HL-60 (cell line): Measurements from ENCODE around the gene MDM4.

ENCODE experiments used
- GABPA ChIP-seq: IDR thresholded peaks from 2 replicates; pipeline ENCODE4 v1.6.1; 2012; ENCODE audit warnings: low read depth
- TF ChIP-seq, protein P1 (sequence below): IDR thresholded peaks from one replicate; pipeline ENCODE4 v1.5.1; 2011; ENCODE audit warnings: low read length, control low read depth, inconsistent platforms; ENCODE audit not compliant: insufficient read depth
- TF ChIP-seq, protein P2 (sequence below): IDR thresholded peaks from 2 replicates; pipeline ENCODE4 v1.6.1; 2012; ENCODE audit warnings: low read depth; ENCODE audit not compliant: insufficient replicate concordance

DNA sequence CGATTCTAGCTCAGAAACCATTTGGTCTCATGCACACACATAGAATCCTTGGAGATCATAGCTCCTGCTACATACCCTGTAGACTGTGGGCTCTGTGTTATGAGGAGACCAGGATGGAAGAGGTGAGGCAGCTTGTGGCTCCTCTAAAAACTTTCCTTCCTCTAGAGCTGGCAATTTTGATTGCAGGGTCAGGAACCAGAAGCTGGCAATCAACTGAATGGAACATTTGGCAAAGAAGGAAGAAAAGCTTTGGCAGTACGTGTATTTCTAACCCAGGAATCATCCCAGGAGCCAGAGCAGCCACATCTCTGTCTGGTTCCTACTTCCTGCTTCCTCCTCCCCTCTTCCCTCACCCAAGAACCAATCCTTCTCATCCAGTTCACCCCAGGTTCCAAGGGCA lies 37.3 kb upstream of the MDM4 start:
- TF ChIP-seq, protein P1, sequence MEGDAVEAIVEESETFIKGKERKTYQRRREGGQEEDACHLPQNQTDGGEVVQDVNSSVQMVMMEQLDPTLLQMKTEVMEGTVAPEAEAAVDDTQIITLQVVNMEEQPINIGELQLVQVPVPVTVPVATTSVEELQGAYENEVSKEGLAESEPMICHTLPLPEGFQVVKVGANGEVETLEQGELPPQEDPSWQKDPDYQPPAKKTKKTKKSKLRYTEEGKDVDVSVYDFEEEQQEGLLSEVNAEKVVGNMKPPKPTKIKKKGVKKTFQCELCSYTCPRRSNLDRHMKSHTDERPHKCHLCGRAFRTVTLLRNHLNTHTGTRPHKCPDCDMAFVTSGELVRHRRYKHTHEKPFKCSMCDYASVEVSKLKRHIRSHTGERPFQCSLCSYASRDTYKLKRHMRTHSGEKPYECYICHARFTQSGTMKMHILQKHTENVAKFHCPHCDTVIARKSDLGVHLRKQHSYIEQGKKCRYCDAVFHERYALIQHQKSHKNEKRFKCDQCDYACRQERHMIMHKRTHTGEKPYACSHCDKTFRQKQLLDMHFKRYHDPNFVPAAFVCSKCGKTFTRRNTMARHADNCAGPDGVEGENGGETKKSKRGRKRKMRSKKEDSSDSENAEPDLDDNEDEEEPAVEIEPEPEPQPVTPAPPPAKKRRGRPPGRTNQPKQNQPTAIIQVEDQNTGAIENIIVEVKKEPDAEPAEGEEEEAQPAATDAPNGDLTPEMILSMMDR = no peak
- TF ChIP-seq GABPA = no peak
- TF ChIP-seq, protein P2, sequence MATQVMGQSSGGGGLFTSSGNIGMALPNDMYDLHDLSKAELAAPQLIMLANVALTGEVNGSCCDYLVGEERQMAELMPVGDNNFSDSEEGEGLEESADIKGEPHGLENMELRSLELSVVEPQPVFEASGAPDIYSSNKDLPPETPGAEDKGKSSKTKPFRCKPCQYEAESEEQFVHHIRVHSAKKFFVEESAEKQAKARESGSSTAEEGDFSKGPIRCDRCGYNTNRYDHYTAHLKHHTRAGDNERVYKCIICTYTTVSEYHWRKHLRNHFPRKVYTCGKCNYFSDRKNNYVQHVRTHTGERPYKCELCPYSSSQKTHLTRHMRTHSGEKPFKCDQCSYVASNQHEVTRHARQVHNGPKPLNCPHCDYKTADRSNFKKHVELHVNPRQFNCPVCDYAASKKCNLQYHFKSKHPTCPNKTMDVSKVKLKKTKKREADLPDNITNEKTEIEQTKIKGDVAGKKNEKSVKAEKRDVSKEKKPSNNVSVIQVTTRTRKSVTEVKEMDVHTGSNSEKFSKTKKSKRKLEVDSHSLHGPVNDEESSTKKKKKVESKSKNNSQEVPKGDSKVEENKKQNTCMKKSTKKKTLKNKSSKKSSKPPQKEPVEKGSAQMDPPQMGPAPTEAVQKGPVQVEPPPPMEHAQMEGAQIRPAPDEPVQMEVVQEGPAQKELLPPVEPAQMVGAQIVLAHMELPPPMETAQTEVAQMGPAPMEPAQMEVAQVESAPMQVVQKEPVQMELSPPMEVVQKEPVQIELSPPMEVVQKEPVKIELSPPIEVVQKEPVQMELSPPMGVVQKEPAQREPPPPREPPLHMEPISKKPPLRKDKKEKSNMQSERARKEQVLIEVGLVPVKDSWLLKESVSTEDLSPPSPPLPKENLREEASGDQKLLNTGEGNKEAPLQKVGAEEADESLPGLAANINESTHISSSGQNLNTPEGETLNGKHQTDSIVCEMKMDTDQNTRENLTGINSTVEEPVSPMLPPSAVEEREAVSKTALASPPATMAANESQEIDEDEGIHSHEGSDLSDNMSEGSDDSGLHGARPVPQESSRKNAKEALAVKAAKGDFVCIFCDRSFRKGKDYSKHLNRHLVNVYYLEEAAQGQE = no peak
